Measurements from ENCODE around the gene SLC26A1.

DNA sequence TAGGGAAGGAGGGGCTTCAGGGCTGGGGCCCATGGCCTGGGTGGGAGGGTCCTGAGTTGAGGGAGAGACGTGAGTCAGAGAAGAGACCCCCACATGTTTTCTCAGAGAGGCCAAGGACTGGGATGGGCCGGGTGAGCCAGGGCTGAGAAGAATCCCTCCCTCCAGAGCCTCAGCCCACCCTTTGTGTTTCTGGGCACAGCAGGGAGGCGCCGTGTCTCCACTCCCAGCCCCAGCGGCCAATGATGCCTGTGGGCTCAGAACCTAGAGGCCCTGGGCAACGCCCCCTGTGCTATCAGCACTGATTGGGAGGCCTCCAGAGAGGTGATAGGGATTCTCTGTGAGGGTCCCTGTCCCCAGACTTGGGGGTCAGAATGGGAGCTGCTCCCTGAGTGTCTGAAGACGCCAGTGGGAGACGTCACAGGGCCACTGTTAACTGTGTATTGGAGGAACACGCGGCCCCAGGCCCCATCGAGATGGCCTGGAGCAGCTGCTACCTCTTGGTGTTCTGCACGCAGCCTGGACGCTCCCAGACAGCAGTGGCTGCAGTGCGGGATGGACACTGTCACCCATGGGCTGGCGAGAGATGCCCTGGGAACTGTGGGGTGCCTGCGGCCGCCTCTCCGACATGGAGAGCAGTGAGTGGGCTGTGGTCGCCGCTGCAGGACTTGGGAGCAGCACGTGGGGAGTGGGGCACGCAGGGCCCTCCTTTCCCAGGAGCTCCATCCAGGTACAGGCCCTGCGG is 26.7 kb upstream of the SLC26A1 start:
- TF ChIP-seq, protein P1, sequence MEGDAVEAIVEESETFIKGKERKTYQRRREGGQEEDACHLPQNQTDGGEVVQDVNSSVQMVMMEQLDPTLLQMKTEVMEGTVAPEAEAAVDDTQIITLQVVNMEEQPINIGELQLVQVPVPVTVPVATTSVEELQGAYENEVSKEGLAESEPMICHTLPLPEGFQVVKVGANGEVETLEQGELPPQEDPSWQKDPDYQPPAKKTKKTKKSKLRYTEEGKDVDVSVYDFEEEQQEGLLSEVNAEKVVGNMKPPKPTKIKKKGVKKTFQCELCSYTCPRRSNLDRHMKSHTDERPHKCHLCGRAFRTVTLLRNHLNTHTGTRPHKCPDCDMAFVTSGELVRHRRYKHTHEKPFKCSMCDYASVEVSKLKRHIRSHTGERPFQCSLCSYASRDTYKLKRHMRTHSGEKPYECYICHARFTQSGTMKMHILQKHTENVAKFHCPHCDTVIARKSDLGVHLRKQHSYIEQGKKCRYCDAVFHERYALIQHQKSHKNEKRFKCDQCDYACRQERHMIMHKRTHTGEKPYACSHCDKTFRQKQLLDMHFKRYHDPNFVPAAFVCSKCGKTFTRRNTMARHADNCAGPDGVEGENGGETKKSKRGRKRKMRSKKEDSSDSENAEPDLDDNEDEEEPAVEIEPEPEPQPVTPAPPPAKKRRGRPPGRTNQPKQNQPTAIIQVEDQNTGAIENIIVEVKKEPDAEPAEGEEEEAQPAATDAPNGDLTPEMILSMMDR (IDR thresholded peaks at IDR 0.05): no peak
- TF ChIP-seq EP300 (IDR thresholded peaks at IDR 0.05) (no peak), POLR2A (IDR thresholded peaks at IDR 0.05) (no peak), POLR2AphosphoS5 (IDR thresholded peaks at IDR 0.05) (no peak)

Measured in suprapubic skin (tissue), 4 donors.